Stimulated activated CD4-positive, alpha-beta T cell treated with anti-CD3 and anti-CD28 coated beads, Interleukin-1b, Interleukin-23, amount 100 ng/mL, for 4 hours (primary cell): ENCODE measurements around the gene APOD.

ENCODE experiments used
- DNase-seq, 2 donors: peaks; one replicate each; pipeline ENCODE4 v3.0.0-alpha.2; 2020; ENCODE audit warnings: low read depth in 2 of 2

The APOD gene

GRCh38 chr3:195554458-195554857, 29.3 kb downstream of the APOD start:
- no peak for DNase-seq

- no peak for DNase-seq
These were observed 30.5 kb downstream of the APOD start for GRCh38 chr3:195553268-195553667.

- no peak for DNase-seq
These were observed 32.3 kb downstream of the APOD start for GRCh38 chr3:195551381-195551978.

GRCh38 chr3:195550723-195551122, 33.0 kb downstream of the APOD start:
- DNase-seq = no peak

- peak; percentile 31 to 52 for DNase-seq
These were observed 33.7 kb downstream of the APOD start for GRCh38 chr3:195549931-195550519.

GRCh38 chr3:195548987-195549386, 34.8 kb downstream of the APOD start:
- DNase-seq = no peak

- DNase-seq = no peak
These were observed 35.2 kb downstream of the APOD start for GRCh38 chr3:195548501-195548900.

GRCh38 chr3:195548006-195548405, 35.7 kb downstream of the APOD start:
- DNase-seq = no peak

- no peak for DNase-seq
These were observed 37.6 kb downstream of the APOD start for GRCh38 chr3:195546130-195546560.

GRCh38 chr3:195544634-195545033, 39.1 kb downstream of the APOD start:
- no peak for DNase-seq

- DNase-seq = no peak
These were observed 39.6 kb downstream of the APOD start for GRCh38 chr3:195544230-195544536.

GRCh38 chr3:195543500-195544229, 40.1 kb downstream of the APOD start:
- DNase-seq = no peak

GRCh38 chr3:195542698-195543499, 40.8 kb downstream of the APOD start, which contains the start of gene PPP1R2:
Gene PPP1R2 (minus strand): TSS chr3:195543325. CDS start chr3:195543025, 300 bp downstream.
- DNase-seq = peak; percentile 92 to 95

GRCh38 chr3:195542316-195542697, 41.4 kb downstream of the APOD start:
- DNase-seq = no peak

GRCh38 chr3:195540511-195540910, 43.2 kb downstream of the APOD start:
- DNase-seq = no peak

GRCh38 chr3:195540027-195540426, 43.7 kb downstream of the APOD start:
- no peak for DNase-seq

- DNase-seq = no peak
These were observed 44.3 kb downstream of the APOD start for GRCh38 chr3:195539479-195539878.

GRCh38 chr3:195537995-195538394, 45.7 kb downstream of the APOD start:
- peak in 1 of 2 donors; percentile 39 for DNase-seq

- no peak for DNase-seq
These were observed 48.4 kb downstream of the APOD start for GRCh38 chr3:195535293-195535692.

GRCh38 chr3:195532834-195533233, 50.9 kb downstream of the APOD start:
- no peak for DNase-seq

GRCh38 chr3:195532345-195532744, 51.4 kb downstream of the APOD start:
- DNase-seq = no peak

- DNase-seq = no peak
These were observed 52.1 kb downstream of the APOD start for GRCh38 chr3:195531683-195532082.
